WTC11 (cell line): ENCODE data around the gene USF1. TPM values are rescaled to one million over a fixed set of nuclear protein-coding genes. Genes with fewer than 3 reads are reported as not detected.

ENCODE experiments used
- ATAC-seq: fragments of 200-7000 bp; cut with Tn5 transposase; 2 replicates; pipeline ENCODE4 v1.10.0; 2021; ENCODE audit warnings: mild to moderate bottlenecking, moderate library complexity
- CTCF ChIA-PET: fragments of 300-600 bp; sonication (Branson Sonifier 250); formaldehyde crosslinking; loops from one replicate; lab custom pipeline; 2021; ENCODE audit warnings: antibody characterized with exemption; lab: Charles Lee
- POLR2A ChIA-PET: fragments of 350-600 bp; sonication (Branson Sonifier 250); formaldehyde crosslinking; loops from one replicate; lab custom pipeline; 2021; ENCODE audit warnings: antibody characterized with exemption; lab: Charles Lee
- DNase-seq: peaks from one replicate; pipeline ENCODE4 v3.0.0; 2021; ENCODE audit warnings: low spot score
- H3K27ac Mint-ChIP-seq: 2 replicates; pipeline ENCODE4 v1.8.0; 2021; ENCODE audit warnings: mixed read lengths
- H3K27me3 Mint-ChIP-seq: 2 replicates; pipeline ENCODE4 v1.8.0; 2021; ENCODE audit warnings: low read depth, mild to moderate bottlenecking, moderate library complexity, mixed read lengths
- H3K36me3 Mint-ChIP-seq: 2 replicates; pipeline ENCODE4 v1.8.0; 2021; ENCODE audit warnings: mixed read lengths
- H3K4me1 Mint-ChIP-seq: 2 replicates; pipeline ENCODE4 v1.8.0; 2022; ENCODE audit warnings: mixed read lengths
- H3K4me3 Mint-ChIP-seq: 2 replicates; pipeline ENCODE4 v1.8.0; 2021; ENCODE audit warnings: mild to moderate bottlenecking, moderate library complexity, mixed read lengths
- H3K9me3 Mint-ChIP-seq: 2 replicates; pipeline ENCODE4 v1.8.0; 2021; ENCODE audit warnings: mixed read lengths
- E2F1 ChIP-seq: sonication (generic); formaldehyde crosslinking; IDR thresholded peaks from 2 replicates; pipeline ENCODE4 v1.8.0; 2022; ENCODE audit warnings: mild to moderate bottlenecking, missing genetic modification reagents
- ELF4 ChIP-seq: sonication (generic); formaldehyde crosslinking; IDR thresholded peaks from 2 replicates; pipeline ENCODE4 v1.8.1; 2022; ENCODE audit warnings: low read depth, mild to moderate bottlenecking, moderate library complexity, missing genetic modification reagents
- GABPB1 ChIP-seq: sonication (generic); formaldehyde crosslinking; IDR thresholded peaks from 2 replicates; pipeline ENCODE4 v1.8.1; 2023; ENCODE audit warnings: mild to moderate bottlenecking, missing genetic modification reagents
- GRHL2 ChIP-seq: fragments of 250-450 bp; sonication (Bioruptor Pico); IDR thresholded peaks from 2 replicates; pipeline ENCODE4 v1.8.0; 2022; ENCODE audit warnings: mild to moderate bottlenecking, moderate library complexity; ENCODE audit not compliant: insufficient replicate concordance, severe bottlenecking
- GTF2I ChIP-seq: fragments of 250-450 bp; sonication (Bioruptor Pico); conservative IDR thresholded peaks from 2 replicates; pipeline ENCODE4 v1.4.0; 2021; ENCODE audit warnings: mild to moderate bottlenecking
- MAX ChIP-seq: sonication (generic); formaldehyde crosslinking; IDR thresholded peaks from 2 replicates; pipeline ENCODE4 v1.8.0; 2022; ENCODE audit warnings: mild to moderate bottlenecking, missing genetic modification reagents
- MYBL2 ChIP-seq: sonication (generic); formaldehyde crosslinking; IDR thresholded peaks from 2 replicates; pipeline ENCODE4 v1.8.1; 2023; ENCODE audit warnings: mild to moderate bottlenecking, moderate library complexity, missing genetic modification reagents
- NR3C1 ChIP-seq: sonication (generic); formaldehyde crosslinking; conservative IDR thresholded peaks from 2 replicates; pipeline ENCODE4 v1.8.1; 2023; ENCODE audit warnings: low read depth, mild to moderate bottlenecking, missing genetic modification reagents
- RORB ChIP-seq: fragments of 250-450 bp; sonication (Bioruptor Pico); IDR thresholded peaks from 2 replicates; pipeline ENCODE4 v1.9.0; 2021; ENCODE audit warnings: mild to moderate bottlenecking
- SMAD4 ChIP-seq: sonication (generic); formaldehyde crosslinking; IDR thresholded peaks from 2 replicates; pipeline ENCODE4 v1.8.0; 2022; ENCODE audit warnings: mild to moderate bottlenecking, missing genetic modification reagents
- USF1 ChIP-seq: sonication (generic); formaldehyde crosslinking; IDR thresholded peaks from 2 replicates; pipeline ENCODE4 v1.8.0; 2022; ENCODE audit warnings: mild to moderate bottlenecking, missing genetic modification reagents
- ZNF138 ChIP-seq: sonication (generic); formaldehyde crosslinking; conservative IDR thresholded peaks from 2 replicates; pipeline ENCODE4 v1.8.1; 2022; ENCODE audit warnings: mild to moderate bottlenecking, moderate library complexity, missing genetic modification reagents
- ZNF232 ChIP-seq: sonication (generic); formaldehyde crosslinking; IDR thresholded peaks from 2 replicates; pipeline ENCODE4 v1.8.0; 2022; ENCODE audit warnings: mild to moderate bottlenecking, missing genetic modification reagents
- ZNF532 ChIP-seq: fragments of 250-450 bp; sonication (Bioruptor Pico); IDR thresholded peaks from 2 replicates; pipeline ENCODE4 v1.9.0; 2021; ENCODE audit warnings: mild to moderate bottlenecking, borderline replicate concordance
- total RNA-seq: library from RNA; stranded (reverse); gene quantifications from 3 replicates; pipeline ENCODE4 v1.2.3, GENCODE V29; 2021
- TF ChIP-seq, protein P1 (sequence below): fragments of 250-450 bp; sonication (Bioruptor Pico); IDR thresholded peaks from 2 replicates; pipeline ENCODE4 v1.9.0; 2021; ENCODE audit warnings: mild to moderate bottlenecking
- TF ChIP-seq, protein P2 (sequence below): sonication (generic); formaldehyde crosslinking; IDR thresholded peaks from 2 replicates; pipeline ENCODE4 v1.8.1; 2023; ENCODE audit warnings: mild to moderate bottlenecking, missing genetic modification reagents, borderline replicate concordance

The USF1 gene
- total RNA-seq, 1 experiment from 2014 or later = 65.6 TPM

DNA sequence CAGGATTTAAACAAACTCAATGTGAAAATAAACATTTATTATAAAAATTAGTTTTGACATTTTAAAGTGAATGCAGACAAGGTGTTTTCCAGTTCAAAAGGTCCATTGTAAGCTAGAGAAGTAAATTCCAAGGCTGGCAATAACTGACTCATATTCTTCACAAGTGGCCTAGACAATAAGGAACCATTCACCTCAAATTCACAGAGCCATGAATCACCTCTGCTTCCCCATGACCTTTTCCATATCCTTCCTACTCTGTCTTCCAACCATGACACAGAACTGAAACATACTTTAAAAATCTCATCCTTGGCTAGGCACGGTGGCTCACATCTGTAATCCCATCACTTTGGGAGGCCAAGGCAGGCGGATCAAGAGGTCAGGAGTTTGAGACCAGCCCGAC lies 49.6 kb downstream of the USF1 start:
- no peaks in the 10 kb centered on the region for H3K27me3 Mint-ChIP-seq
- POLR2A ChIA-PET = no interaction called here
- TF ChIP-seq ZNF232 (CRISPR knock-in tag) (no peak), RORB (CRISPR knock-in tag) (no peak), MAX (CRISPR knock-in tag) (no peak), ZNF138 (no peak), GRHL2 (CRISPR knock-in tag) (no peak), SMAD4 (CRISPR knock-in tag) (no peak), NR3C1 (CRISPR knock-in tag) (no peak), USF1 (no peak), GTF2I (CRISPR knock-in tag) (no peak), ELF4 (no peak), E2F1 (CRISPR knock-in tag) (no peak), GABPB1 (CRISPR knock-in tag) (no peak), ZNF532 (CRISPR knock-in tag) (no peak), MYBL2 (no peak)
- TF ChIP-seq, protein P1, sequence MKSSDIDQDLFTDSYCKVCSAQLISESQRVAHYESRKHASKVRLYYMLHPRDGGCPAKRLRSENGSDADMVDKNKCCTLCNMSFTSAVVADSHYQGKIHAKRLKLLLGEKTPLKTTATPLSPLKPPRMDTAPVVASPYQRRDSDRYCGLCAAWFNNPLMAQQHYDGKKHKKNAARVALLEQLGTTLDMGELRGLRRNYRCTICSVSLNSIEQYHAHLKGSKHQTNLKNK (CRISPR knock-in tag) = no peak
- TF ChIP-seq, protein P2, sequence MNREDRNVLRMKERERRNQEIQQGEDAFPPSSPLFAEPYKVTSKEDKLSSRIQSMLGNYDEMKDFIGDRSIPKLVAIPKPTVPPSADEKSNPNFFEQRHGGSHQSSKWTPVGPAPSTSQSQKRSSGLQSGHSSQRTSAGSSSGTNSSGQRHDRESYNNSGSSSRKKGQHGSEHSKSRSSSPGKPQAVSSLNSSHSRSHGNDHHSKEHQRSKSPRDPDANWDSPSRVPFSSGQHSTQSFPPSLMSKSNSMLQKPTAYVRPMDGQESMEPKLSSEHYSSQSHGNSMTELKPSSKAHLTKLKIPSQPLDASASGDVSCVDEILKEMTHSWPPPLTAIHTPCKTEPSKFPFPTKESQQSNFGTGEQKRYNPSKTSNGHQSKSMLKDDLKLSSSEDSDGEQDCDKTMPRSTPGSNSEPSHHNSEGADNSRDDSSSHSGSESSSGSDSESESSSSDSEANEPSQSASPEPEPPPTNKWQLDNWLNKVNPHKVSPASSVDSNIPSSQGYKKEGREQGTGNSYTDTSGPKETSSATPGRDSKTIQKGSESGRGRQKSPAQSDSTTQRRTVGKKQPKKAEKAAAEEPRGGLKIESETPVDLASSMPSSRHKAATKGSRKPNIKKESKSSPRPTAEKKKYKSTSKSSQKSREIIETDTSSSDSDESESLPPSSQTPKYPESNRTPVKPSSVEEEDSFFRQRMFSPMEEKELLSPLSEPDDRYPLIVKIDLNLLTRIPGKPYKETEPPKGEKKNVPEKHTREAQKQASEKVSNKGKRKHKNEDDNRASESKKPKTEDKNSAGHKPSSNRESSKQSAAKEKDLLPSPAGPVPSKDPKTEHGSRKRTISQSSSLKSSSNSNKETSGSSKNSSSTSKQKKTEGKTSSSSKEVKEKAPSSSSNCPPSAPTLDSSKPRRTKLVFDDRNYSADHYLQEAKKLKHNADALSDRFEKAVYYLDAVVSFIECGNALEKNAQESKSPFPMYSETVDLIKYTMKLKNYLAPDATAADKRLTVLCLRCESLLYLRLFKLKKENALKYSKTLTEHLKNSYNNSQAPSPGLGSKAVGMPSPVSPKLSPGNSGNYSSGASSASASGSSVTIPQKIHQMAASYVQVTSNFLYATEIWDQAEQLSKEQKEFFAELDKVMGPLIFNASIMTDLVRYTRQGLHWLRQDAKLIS (CRISPR knock-in tag) = no peak
- no peaks in the 10 kb centered on the region for H3K9me3 Mint-ChIP-seq
- peaks cover 6% of the 10 kb centered on the region for H3K4me1 Mint-ChIP-seq
- ATAC-seq (no peak), DNase-seq (no peak)
- peaks cover 54% of the 10 kb centered on the region for H3K36me3 Mint-ChIP-seq
- CTCF ChIA-PET = interaction anchor here (0.7 to 2.1 kb wide), 2 partner anchors 25 to 104 kb away, joined by 3 to 7 read pairs; partner anchors contain the start of gene F11R
- H3K4me3 Mint-ChIP-seq = no peak overlapping the region
- peak overlapping the region; percentile 91 for H3K27ac Mint-ChIP-seq
